Nucleus accumbens (tissue), 56 donors: ENCODE results near the gene ANKFN1.
A peak's percentile ranks its signal among the peaks of the same experiment; 100 is the strongest.

Experiments used
- DNase-seq, 56 donors: peaks; one replicate each; lab custom pipeline; 2025; lab: John Stamatoyannopoulos, UW

ANKFN1 gene

GRCh38 chr17:56177361-56177760 is 24.1 kb downstream of the ANKFN1 start:
- DNase-seq: no peak

GRCh38 chr17:56178203-56178602 is 24.9 kb downstream of the ANKFN1 start:
- no peak for DNase-seq

GRCh38 chr17:56182081-56182480 is 28.8 kb downstream of the ANKFN1 start:
- DNase-seq: no peak

- no peak for DNase-seq
These were observed 31.4 kb downstream of the ANKFN1 start for GRCh38 chr17:56184650-56185049.

GRCh38 chr17:56185491-56186221 is 32.4 kb downstream of the ANKFN1 start:
- DNase-seq: no peak

GRCh38 chr17:56186222-56186786 is 33.0 kb downstream of the ANKFN1 start:
- DNase-seq: no peak

GRCh38 chr17:56203430-56203829 is 50.2 kb downstream of the ANKFN1 start:
- DNase-seq: no peak

- no peak for DNase-seq
These were observed 53.1 kb downstream of the ANKFN1 start for GRCh38 chr17:56206351-56206750.

GRCh38 chr17:56213031-56213430 is 59.8 kb downstream of the ANKFN1 start:
- peak in 7 of 56 donors; percentile 0 to 14 (median 2) for DNase-seq

- DNase-seq: no peak
These were observed 64.6 kb downstream of the ANKFN1 start for GRCh38 chr17:56217921-56218320.

- no peak for DNase-seq
These were observed 69.0 kb downstream of the ANKFN1 start for GRCh38 chr17:56222255-56222654.

- peak in 1 of 56 donors; percentile 1 for DNase-seq
These were observed 77.4 kb downstream of the ANKFN1 start for GRCh38 chr17:56230660-56231059.

- no peak for DNase-seq
These were observed 78.0 kb downstream of the ANKFN1 start for GRCh38 chr17:56231252-56231651.

GRCh38 chr17:56231693-56232092 is 78.4 kb downstream of the ANKFN1 start:
- no peak for DNase-seq

GRCh38 chr17:56244268-56244890 is 91.1 kb downstream of the ANKFN1 start:
- no peak for DNase-seq

GRCh38 chr17:56247816-56248215 is 94.5 kb downstream of the ANKFN1 start:
- no peak for DNase-seq

- no peak for DNase-seq
These were observed 103.8 kb downstream of the ANKFN1 start for GRCh38 chr17:56257075-56257474.

- no peak for DNase-seq
These were observed 107.2 kb downstream of the ANKFN1 start for GRCh38 chr17:56260376-56261002.

- no peak for DNase-seq
These were observed 109.5 kb downstream of the ANKFN1 start for GRCh38 chr17:56262803-56263202.

GRCh38 chr17:56269556-56270389 is 116.5 kb downstream of the ANKFN1 start:
- no peak for DNase-seq

- DNase-seq: no peak
These were observed 121.2 kb downstream of the ANKFN1 start for GRCh38 chr17:56274491-56274890.
